ENCODE data around the gene CIZ1.

Gene CIZ1

DNA sequence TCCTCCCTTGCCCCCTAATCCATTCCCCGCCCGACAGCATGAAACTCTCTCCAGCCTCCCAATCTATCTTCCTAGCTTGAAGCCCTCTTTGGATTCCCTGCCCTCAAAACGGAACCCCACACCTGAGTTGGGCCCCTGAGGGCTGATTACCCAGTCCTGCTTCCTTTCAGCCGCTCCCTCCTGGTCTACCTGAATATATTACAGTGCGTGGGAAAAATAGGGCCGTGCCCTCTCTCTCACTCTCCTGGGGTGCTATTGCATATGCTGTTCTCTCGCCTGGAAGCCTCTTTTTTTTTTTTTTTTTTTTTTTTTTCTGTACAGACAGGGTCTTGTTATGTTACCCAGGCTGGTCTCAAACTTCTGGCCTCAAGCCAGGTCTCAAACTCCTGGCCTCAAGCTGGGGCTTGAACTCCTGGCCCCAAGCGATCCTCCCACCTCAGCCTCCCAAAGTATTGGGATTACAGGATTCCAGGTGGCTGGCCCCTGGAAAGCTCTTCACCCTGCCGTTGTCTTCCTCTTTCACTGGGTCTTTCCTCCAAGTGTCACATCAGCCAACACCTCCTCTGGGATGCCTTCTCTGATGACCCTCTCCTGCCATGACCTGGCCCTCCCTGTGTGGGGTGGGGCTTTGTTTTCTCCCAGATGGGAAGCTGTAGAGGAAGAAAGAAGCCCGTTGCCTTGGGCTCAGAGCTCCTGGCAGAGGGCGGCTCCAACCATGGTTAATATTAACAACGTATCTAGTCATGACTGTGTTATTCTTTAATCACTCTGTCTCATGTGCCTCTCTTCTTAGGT is 20.0 kb upstream of the CIZ1 start:
- no peak overlapping the region for H3K4me3 ChIP-seq (ENCODE audit: low read depth, low read length)
- peaks cover 6% of the 10 kb centered on the region; the same call in 1 of the 2 replicates for H3K27me3 ChIP-seq (ENCODE audit: control insufficient read depth, insufficient read depth, low read length)
- H3K9ac ChIP-seq (ENCODE audit: low read depth, low read length): no peak overlapping the region
- H3K27ac ChIP-seq (ENCODE audit: low read depth, low read length): no peak overlapping the region
- H3K36me3 ChIP-seq (ENCODE audit: control insufficient read depth, insufficient read depth, low read length): no peaks in the 10 kb centered on the region
- no peaks in the 10 kb centered on the region for H3K4me1 ChIP-seq (ENCODE audit: control insufficient read depth, insufficient read depth, low read length)
- no peaks in the 10 kb centered on the region for H3K9me3 ChIP-seq (ENCODE audit: control insufficient read depth, insufficient read depth, low read length)

GRCh38 chr9:128208946-128209669 is 17.7 kb upstream of the CIZ1 start:
- Histone ChIP-seq H3K27ac (ENCODE audit: low read depth, low read length) (no peak overlapping the region), H3K4me1 (ENCODE audit: control insufficient read depth, insufficient read depth, low read length) (peaks cover 7% of the 10 kb centered on the region; the same call in 1 of the 2 replicates), H3K36me3 (ENCODE audit: control insufficient read depth, insufficient read depth, low read length) (no peaks in the 10 kb centered on the region)

DNA sequence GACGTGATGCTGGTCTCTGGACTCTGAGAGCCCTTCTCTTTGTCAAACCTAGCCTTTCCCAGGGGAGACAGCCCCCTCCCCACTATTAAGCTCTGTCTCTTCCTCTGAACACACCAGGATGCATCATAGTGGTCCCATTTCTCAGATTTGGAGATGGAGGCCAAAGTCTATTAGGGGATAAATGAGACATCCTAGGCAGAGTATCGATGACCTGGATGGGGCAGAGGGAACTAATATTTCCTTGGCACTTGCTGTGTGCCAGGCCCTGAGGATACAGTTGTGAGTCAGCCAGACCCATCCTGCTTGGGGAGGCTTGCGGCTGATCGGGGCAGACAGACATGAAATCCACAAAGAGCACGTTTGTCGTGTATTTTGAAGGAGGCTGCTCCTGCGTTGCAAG is 17.0 kb upstream of the CIZ1 start:
- no peaks in the 10 kb centered on the region for H3K36me3 ChIP-seq (ENCODE audit: control insufficient read depth, insufficient read depth, low read length)
- no peak overlapping the region for H3K9ac ChIP-seq (ENCODE audit: low read depth, low read length)
- H3K9me3 ChIP-seq (ENCODE audit: control insufficient read depth, insufficient read depth, low read length): no peaks in the 10 kb centered on the region
- peaks cover 6% of the 10 kb centered on the region; the same call in 1 of the 2 replicates for H3K27me3 ChIP-seq (ENCODE audit: control insufficient read depth, insufficient read depth, low read length)
- H3K4me3 ChIP-seq (ENCODE audit: low read depth, low read length): no peak overlapping the region
- peaks cover 7% of the 10 kb centered on the region; the same call in 1 of the 2 replicates for H3K4me1 ChIP-seq (ENCODE audit: control insufficient read depth, insufficient read depth, low read length)
- H3K27ac ChIP-seq (ENCODE audit: low read depth, low read length): no peak overlapping the region

More at GRCh38 chr9:128208946-128209669, 17.7 kb upstream of the CIZ1 start:
- Histone ChIP-seq H3K9ac (ENCODE audit: low read depth, low read length) (no peak overlapping the region), H3K9me3 (ENCODE audit: control insufficient read depth, insufficient read depth, low read length) (no peaks in the 10 kb centered on the region), H3K4me3 (ENCODE audit: low read depth, low read length) (no peak overlapping the region), H3K27me3 (ENCODE audit: control insufficient read depth, insufficient read depth, low read length) (peaks cover 6% of the 10 kb centered on the region; the same call in 1 of the 2 replicates)

DNA sequence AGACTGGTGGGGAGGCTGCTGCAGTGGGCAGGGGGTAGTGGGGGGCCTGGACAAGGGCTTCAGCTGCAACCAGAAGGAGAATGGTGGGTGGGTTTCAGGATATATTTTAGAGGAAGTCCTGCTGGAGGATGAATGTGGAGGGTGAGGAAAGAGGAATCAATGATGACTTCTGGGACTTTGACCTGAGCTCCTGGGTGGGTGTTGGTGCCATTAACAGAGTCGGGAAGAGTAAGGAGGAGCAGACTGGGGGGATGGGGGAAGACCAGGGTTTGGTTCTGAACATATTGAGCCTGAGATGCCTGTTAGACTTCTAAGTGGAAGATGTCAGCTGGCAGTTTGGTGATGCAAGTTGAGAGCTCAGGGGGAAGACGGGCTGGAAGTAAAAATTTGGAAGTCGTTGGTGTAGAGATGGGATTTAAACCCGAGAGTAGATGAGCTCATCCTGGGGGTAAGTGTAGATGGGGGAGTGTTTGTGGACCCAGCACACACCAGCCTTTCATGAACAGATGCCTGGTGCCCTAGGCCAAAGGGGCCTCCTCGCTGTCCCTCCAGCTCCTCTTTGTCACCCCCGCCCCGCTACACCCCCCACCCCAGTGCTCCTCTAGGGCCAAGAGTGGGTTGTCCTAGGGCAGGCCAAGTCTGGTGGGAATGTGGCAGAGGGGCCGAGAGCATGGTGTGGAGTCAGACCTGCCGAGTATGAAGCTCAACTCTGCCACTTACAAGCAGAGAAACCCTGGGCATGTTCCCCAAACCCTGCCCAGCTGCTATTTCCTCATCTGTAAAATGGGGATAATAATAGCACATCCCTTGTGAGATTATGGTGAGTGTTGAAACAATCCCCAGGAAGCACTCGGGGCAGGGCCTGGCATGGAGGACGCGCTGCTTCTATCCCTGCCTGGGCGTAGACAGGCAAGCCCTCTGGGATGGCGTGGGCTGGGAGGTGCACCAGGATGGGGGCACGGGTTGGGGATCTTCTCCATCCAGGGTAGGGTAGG is 15.8 kb upstream of the CIZ1 start:
- Histone ChIP-seq H3K9ac (ENCODE audit: low read depth, low read length) (no peak overlapping the region), H3K4me3 (ENCODE audit: low read depth, low read length) (no peak overlapping the region), H3K9me3 (ENCODE audit: control insufficient read depth, insufficient read depth, low read length) (no peaks in the 10 kb centered on the region), H3K27ac (ENCODE audit: low read depth, low read length) (no peak overlapping the region), H3K27me3 (ENCODE audit: control insufficient read depth, insufficient read depth, low read length) (peaks cover under 1% of the 10 kb centered on the region; the same call in 1 of the 2 replicates), H3K4me1 (ENCODE audit: control insufficient read depth, insufficient read depth, low read length) (peaks cover 14% of the 10 kb centered on the region), H3K36me3 (ENCODE audit: control insufficient read depth, insufficient read depth, low read length) (no peaks in the 10 kb centered on the region)

DNA sequence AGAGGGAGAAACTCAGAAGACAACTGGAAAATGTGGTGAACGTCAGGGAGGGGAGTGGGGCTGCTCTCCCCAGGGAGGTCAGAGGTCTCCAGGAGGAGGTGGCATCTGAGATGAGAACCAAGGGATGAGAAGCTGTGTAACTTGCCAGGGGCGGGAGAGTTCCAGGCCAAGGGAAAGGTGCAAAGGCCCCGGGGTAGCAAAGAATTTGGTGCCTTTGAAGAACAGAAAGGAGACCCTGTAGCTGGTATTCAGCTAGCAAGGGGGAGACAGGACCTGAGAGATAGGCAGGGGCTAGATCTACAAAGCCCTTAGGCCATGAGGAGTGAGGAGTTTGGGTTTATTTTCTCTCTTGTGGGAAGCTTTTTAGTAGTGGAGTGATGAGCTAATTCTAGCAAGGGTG is 15.1 kb upstream of the CIZ1 start:
- Histone ChIP-seq H3K27me3 (ENCODE audit: control insufficient read depth, insufficient read depth, low read length) (no peaks in the 10 kb centered on the region), H3K9ac (ENCODE audit: low read depth, low read length) (no peak overlapping the region), H3K27ac (ENCODE audit: low read depth, low read length) (no peak overlapping the region), H3K4me1 (ENCODE audit: control insufficient read depth, insufficient read depth, low read length) (peaks cover 15% of the 10 kb centered on the region), H3K4me3 (ENCODE audit: low read depth, low read length) (no peak overlapping the region), H3K36me3 (ENCODE audit: control insufficient read depth, insufficient read depth, low read length) (no peaks in the 10 kb centered on the region), H3K9me3 (ENCODE audit: control insufficient read depth, insufficient read depth, low read length) (no peaks in the 10 kb centered on the region)

DNA sequence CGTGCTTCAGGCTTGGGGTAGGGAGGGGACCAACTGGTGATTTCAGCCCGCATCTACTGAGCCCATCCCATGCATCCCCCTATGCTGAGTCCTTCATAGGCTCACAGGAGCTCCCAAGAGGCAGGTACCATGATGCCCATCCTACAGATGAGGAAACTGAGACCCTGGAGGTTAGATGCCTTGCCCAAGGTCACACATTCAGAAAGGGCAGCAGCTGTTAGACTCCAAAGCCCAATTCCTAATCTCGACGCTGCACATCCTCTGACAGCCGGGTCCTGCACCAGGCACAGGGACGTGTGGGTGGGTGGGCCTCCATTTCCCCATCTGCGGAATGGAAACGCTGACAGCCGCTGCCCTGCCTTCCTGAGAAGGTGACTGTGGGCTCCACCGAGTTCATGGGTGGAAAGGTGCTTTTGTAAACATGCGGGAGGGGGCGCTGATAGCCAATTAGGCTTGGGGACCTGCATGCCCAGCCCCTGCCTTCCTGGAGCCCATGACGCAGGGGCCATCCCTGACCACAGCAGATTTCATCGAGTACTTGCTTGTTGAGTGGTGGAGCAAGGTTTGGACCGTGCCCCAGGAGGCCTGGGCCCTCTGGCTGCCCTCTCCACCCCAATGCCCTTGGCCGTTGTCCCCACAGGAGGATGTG is 14.0 kb upstream of the CIZ1 start:
- Histone ChIP-seq H3K4me1 (ENCODE audit: control insufficient read depth, insufficient read depth, low read length) (peaks cover 15% of the 10 kb centered on the region), H3K27ac (ENCODE audit: low read depth, low read length) (no peak overlapping the region), H3K4me3 (ENCODE audit: low read depth, low read length) (no peak overlapping the region), H3K9ac (ENCODE audit: low read depth, low read length) (no peak overlapping the region), H3K9me3 (ENCODE audit: control insufficient read depth, insufficient read depth, low read length) (no peaks in the 10 kb centered on the region), H3K36me3 (ENCODE audit: control insufficient read depth, insufficient read depth, low read length) (no peaks in the 10 kb centered on the region), H3K27me3 (ENCODE audit: control insufficient read depth, insufficient read depth, low read length) (no peaks in the 10 kb centered on the region)

DNA sequence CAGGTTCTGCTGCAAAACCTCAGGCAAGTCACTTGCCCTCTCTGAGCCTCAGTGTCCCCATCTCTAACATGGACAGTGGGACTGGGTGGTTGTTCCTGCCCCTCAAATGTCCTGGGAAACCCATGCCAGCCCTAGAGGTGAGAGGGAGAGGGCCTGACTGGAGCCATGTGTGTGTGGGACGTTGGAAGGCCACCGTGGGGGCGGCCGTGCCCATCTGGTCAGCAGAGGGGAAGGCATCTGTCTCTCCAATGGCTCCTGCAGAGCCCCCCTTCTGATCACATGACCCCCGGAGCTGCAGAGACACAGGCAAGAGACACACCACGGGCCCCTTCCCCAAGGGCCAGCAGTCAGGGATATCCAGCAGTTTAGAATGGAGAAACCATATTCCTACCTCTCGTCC is 13.5 kb upstream of the CIZ1 start:
- Histone ChIP-seq H3K4me1 (ENCODE audit: control insufficient read depth, insufficient read depth, low read length) (peaks cover 15% of the 10 kb centered on the region), H3K9ac (ENCODE audit: low read depth, low read length) (peak overlapping the region; percentile 28), H3K36me3 (ENCODE audit: control insufficient read depth, insufficient read depth, low read length) (no peaks in the 10 kb centered on the region), H3K27ac (ENCODE audit: low read depth, low read length) (peak overlapping the region; percentile 81), H3K4me3 (ENCODE audit: low read depth, low read length) (peak overlapping the region; percentile 94), H3K27me3 (ENCODE audit: control insufficient read depth, insufficient read depth, low read length) (no peaks in the 10 kb centered on the region), H3K9me3 (ENCODE audit: control insufficient read depth, insufficient read depth, low read length) (no peaks in the 10 kb centered on the region)

- H3K4me3 ChIP-seq (ENCODE audit: low read depth, low read length): peak overlapping the region; percentile 94
- peak overlapping the region; percentile 81 for H3K27ac ChIP-seq (ENCODE audit: low read depth, low read length)
- H3K9me3 ChIP-seq (ENCODE audit: control insufficient read depth, insufficient read depth, low read length): no peaks in the 10 kb centered on the region
- peak overlapping the region; percentile 28 for H3K9ac ChIP-seq (ENCODE audit: low read depth, low read length)
- peaks cover 15% of the 10 kb centered on the region for H3K4me1 ChIP-seq (ENCODE audit: control insufficient read depth, insufficient read depth, low read length)
- no peaks in the 10 kb centered on the region for H3K36me3 ChIP-seq (ENCODE audit: control insufficient read depth, insufficient read depth, low read length)
- no peaks in the 10 kb centered on the region for H3K27me3 ChIP-seq (ENCODE audit: control insufficient read depth, insufficient read depth, low read length)
Measured at GRCh38 chr9:128203707-128204551, 12.6 kb upstream of the CIZ1 start.

DNA sequence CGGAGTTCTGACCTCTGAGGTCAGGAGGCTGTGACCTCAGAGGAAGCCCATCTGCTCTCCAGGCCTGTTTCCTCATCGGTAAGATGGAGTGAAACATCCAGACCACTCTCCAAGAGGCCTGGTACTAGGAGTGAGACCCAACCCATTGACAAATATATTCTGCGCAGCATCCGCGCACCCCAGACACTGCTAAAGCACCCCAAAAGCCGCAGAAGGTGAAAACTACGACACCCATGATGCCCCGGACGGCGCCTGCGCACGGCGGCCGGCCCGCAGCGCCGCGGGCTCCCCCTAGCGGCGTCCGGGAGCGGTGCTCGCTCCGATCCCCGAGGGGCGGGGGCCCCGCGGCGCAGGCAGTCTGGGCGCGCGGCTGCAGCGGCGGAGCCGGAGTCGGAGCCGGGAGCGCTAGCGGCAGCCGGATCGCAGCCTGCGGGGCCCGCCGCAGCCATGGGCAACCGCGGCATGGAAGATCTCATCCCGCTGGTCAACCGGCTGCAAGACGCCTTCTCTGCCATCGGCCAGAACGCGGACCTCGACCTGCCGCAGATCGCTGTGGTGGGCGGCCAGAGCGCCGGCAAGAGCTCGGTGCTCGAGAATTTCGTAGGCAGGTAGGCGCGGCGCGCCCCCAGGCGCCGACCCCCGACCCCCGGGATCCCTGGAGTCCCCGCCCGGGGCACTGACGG is 11.8 kb upstream of the CIZ1 start, which contains the start of gene DNM1:
TSS of gene DNM1 (plus strand) at position 356 of the 683 bp plus-strand sequence. CDS start at position 448, 92 bp downstream.
- H3K4me1 ChIP-seq (ENCODE audit: control insufficient read depth, insufficient read depth, low read length): peaks cover 15% of the 10 kb centered on the region

More for the DNA sequence above, 11.8 kb upstream of the CIZ1 start, which contains the start of gene DNM1:
- Histone ChIP-seq H3K9me3 (ENCODE audit: control insufficient read depth, insufficient read depth, low read length) (no peaks in the 10 kb centered on the region), H3K9ac (ENCODE audit: low read depth, low read length) (peak within 1 kb of the TSS; percentile 63), H3K36me3 (ENCODE audit: control insufficient read depth, insufficient read depth, low read length) (no peaks in the 10 kb centered on the region), H3K4me3 (ENCODE audit: low read depth, low read length) (peak within 1 kb of the TSS; percentile 94), H3K27me3 (ENCODE audit: control insufficient read depth, insufficient read depth, low read length) (no peaks in the 10 kb centered on the region), H3K27ac (ENCODE audit: low read depth, low read length) (peak within 1 kb of the TSS; percentile 82)
